WTC11 (cell line): ENCODE data around the gene ZNF75A. TPM values are rescaled to one million over a fixed set of nuclear protein-coding genes. Genes with fewer than 3 reads are reported as not detected.

Source experiments
- ATAC-seq: fragments of 200-7000 bp; cut with Tn5 transposase; 2 replicates; pipeline ENCODE4 v1.10.0; 2021; ENCODE audit warnings: mild to moderate bottlenecking, moderate library complexity
- CTCF ChIA-PET: fragments of 300-600 bp; sonication (Branson Sonifier 250); formaldehyde crosslinking; loops from one replicate; lab custom pipeline; 2021; ENCODE audit warnings: antibody characterized with exemption; lab: Charles Lee
- POLR2A ChIA-PET: fragments of 350-600 bp; sonication (Branson Sonifier 250); formaldehyde crosslinking; loops from one replicate; lab custom pipeline; 2021; ENCODE audit warnings: antibody characterized with exemption; lab: Charles Lee
- DNase-seq: peaks from one replicate; pipeline ENCODE4 v3.0.0; 2021; ENCODE audit warnings: low spot score
- H3K27ac Mint-ChIP-seq: 2 replicates; pipeline ENCODE4 v1.8.0; 2021; ENCODE audit warnings: mixed read lengths
- H3K27me3 Mint-ChIP-seq: 2 replicates; pipeline ENCODE4 v1.8.0; 2021; ENCODE audit warnings: low read depth, mild to moderate bottlenecking, moderate library complexity, mixed read lengths
- H3K36me3 Mint-ChIP-seq: 2 replicates; pipeline ENCODE4 v1.8.0; 2021; ENCODE audit warnings: mixed read lengths
- H3K4me1 Mint-ChIP-seq: 2 replicates; pipeline ENCODE4 v1.8.0; 2022; ENCODE audit warnings: mixed read lengths
- H3K4me3 Mint-ChIP-seq: 2 replicates; pipeline ENCODE4 v1.8.0; 2021; ENCODE audit warnings: mild to moderate bottlenecking, moderate library complexity, mixed read lengths
- H3K9me3 Mint-ChIP-seq: 2 replicates; pipeline ENCODE4 v1.8.0; 2021; ENCODE audit warnings: mixed read lengths
- ELF4 ChIP-seq: sonication (generic); formaldehyde crosslinking; IDR thresholded peaks from 2 replicates; pipeline ENCODE4 v1.8.1; 2022; ENCODE audit warnings: low read depth, mild to moderate bottlenecking, moderate library complexity, missing genetic modification reagents
- GABPB1 ChIP-seq: sonication (generic); formaldehyde crosslinking; IDR thresholded peaks from 2 replicates; pipeline ENCODE4 v1.8.1; 2023; ENCODE audit warnings: mild to moderate bottlenecking, missing genetic modification reagents
- GRHL2 ChIP-seq: fragments of 250-450 bp; sonication (Bioruptor Pico); IDR thresholded peaks from 2 replicates; pipeline ENCODE4 v1.8.0; 2022; ENCODE audit warnings: mild to moderate bottlenecking, moderate library complexity; ENCODE audit not compliant: insufficient replicate concordance, severe bottlenecking
- NR1H2 ChIP-seq: sonication (generic); formaldehyde crosslinking; IDR thresholded peaks from 2 replicates; pipeline ENCODE4 v1.9.0; 2021; ENCODE audit warnings: mild to moderate bottlenecking, moderate library complexity, missing genetic modification reagents
- TCF7 ChIP-seq: sonication (generic); formaldehyde crosslinking; IDR thresholded peaks from 2 replicates; pipeline ENCODE4 v1.8.0; 2022; ENCODE audit warnings: mild to moderate bottlenecking, low read depth, missing genetic modification reagents, moderate library complexity
- ZBTB21 ChIP-seq: sonication (generic); formaldehyde crosslinking; IDR thresholded peaks from 2 replicates; pipeline ENCODE4 v1.8.1; 2023; ENCODE audit warnings: mild to moderate bottlenecking, missing genetic modification reagents, borderline replicate concordance
- ZNF232 ChIP-seq: sonication (generic); formaldehyde crosslinking; IDR thresholded peaks from 2 replicates; pipeline ENCODE4 v1.8.0; 2022; ENCODE audit warnings: mild to moderate bottlenecking, missing genetic modification reagents
- total RNA-seq: library from RNA; stranded (reverse); gene quantifications from 3 replicates; pipeline ENCODE4 v1.2.3, GENCODE V29; 2021
- TF ChIP-seq, protein P1 (sequence below): fragments of 200-600 bp; IDR thresholded peaks from 2 replicates; pipeline ENCODE4 v1.8.0; 2022; ENCODE audit warnings: antibody characterized with exemption

Gene ZNF75A
- total RNA-seq, 1 experiment from 2014 or later = 31.5 TPM

DNA sequence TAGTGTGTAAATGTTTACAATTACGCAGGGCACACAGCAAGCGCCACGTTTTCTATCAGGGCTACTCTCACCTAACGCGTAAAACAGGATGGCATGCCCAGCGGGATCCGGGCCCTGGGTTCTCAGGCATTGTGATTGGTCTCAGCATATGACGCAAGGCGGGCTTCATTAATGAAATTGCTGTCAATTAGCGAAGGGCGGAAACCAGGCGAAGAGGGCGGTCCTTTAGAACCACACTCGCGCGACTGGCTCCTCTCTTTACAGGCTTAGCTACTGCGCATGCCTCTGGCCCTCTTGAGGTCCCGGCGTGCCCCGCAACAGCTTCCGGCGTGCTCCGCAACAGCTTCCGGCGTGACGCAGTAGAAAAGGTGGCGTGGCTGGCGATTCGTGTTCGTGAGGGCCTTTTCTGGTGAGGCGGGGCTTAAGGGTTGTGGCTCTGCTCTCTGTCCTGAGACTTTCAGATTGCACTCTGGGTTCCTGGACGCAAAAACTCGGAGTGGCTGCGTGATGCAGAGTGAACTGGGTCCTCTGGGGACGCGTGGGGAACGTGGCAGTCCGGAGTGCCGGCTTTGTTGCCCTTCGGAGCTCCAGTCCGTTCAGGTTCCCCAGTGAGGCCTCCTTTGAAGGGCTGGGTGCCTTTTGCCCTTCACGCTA is 59.6 kb downstream of the ZNF75A start:
- Mint-ChIP-seq H3K4me3 (no peak overlapping the region; the same call in 1 of the 2 replicates), H3K9me3 (peaks cover 33% of the 10 kb centered on the region), H3K4me1 (no peaks in the 10 kb centered on the region), H3K36me3 (no peaks in the 10 kb centered on the region; the same call in 1 of the 2 replicates), H3K27ac (no peak overlapping the region)
- POLR2A ChIA-PET = no interaction called here
- TF ChIP-seq, protein P1, sequence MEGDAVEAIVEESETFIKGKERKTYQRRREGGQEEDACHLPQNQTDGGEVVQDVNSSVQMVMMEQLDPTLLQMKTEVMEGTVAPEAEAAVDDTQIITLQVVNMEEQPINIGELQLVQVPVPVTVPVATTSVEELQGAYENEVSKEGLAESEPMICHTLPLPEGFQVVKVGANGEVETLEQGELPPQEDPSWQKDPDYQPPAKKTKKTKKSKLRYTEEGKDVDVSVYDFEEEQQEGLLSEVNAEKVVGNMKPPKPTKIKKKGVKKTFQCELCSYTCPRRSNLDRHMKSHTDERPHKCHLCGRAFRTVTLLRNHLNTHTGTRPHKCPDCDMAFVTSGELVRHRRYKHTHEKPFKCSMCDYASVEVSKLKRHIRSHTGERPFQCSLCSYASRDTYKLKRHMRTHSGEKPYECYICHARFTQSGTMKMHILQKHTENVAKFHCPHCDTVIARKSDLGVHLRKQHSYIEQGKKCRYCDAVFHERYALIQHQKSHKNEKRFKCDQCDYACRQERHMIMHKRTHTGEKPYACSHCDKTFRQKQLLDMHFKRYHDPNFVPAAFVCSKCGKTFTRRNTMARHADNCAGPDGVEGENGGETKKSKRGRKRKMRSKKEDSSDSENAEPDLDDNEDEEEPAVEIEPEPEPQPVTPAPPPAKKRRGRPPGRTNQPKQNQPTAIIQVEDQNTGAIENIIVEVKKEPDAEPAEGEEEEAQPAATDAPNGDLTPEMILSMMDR = no peak
- TF ChIP-seq GABPB1 (peak; percentile 82), NR1H2 (CRISPR knock-in tag) (no peak), ZBTB21 (CRISPR knock-in tag) (no peak), ZNF232 (no peak), GRHL2 (CRISPR knock-in tag) (no peak), ELF4 (CRISPR knock-in tag) (no peak), TCF7 (no peak)
- TF ChIP-seq, all 79 proteins: peak for 1
- DNase-seq (peak; percentile 29), ATAC-seq (peak; percentile 58)
- CTCF ChIA-PET = no interaction called here
- H3K27me3 Mint-ChIP-seq = peaks cover 26% of the 10 kb centered on the region

Other genes with a start within 250 kb of the ZNF75A start
- 3.5 to 4.7 TPM (median 3.6 TPM) in 3 replicates for gene IL32, start 239.9 kb upstream of the ZNF75A start, total RNA-seq
- gene ZSCAN10, start 206.2 kb upstream of the ZNF75A start, total RNA-seq = 263 to 286 TPM (median 271 TPM) in 3 replicates
- 17.7 to 22.7 TPM (median 21.3 TPM) in 3 replicates for gene ZNF205, start 192.9 kb upstream of the ZNF75A start, total RNA-seq
- 8.9 to 11.6 TPM (median 10.3 TPM) in 3 replicates for gene ZNF213, start 170.5 kb upstream of the ZNF75A start, total RNA-seq
- 0.27 to 0.46 TPM (median 0.44 TPM) in 3 replicates for gene OR1F1, start 117.3 kb upstream of the ZNF75A start, total RNA-seq
- 6.8 to 9.7 TPM (median 7.2 TPM) in 3 replicates for gene ZNF200, start 70.3 kb upstream of the ZNF75A start, total RNA-seq
- gene MEFV, start 48.9 kb upstream of the ZNF75A start, total RNA-seq = 0.09 to 0.21 TPM (median 0.14 TPM) in 3 replicates
- 24.9 to 29.5 TPM (median 27.8 TPM) in 3 replicates for gene ZNF263, start 22.0 kb upstream of the ZNF75A start, total RNA-seq
- gene TIGD7, start 67 bp upstream of the ZNF75A start, total RNA-seq = 5.3 to 7.4 TPM (median 7.0 TPM) in 3 replicates
- gene OR2C1, start 50.4 kb downstream of the ZNF75A start, total RNA-seq = not detected in 3 replicates
- gene ZSCAN32, start 95.5 kb downstream of the ZNF75A start, total RNA-seq = 16.0 to 17.9 TPM (median 16.7 TPM) in 3 replicates
- 11.3 to 13.8 TPM (median 11.7 TPM) in 3 replicates for gene ZNF174, start 95.7 kb downstream of the ZNF75A start, total RNA-seq
- 1.3 to 2.2 TPM (median 1.4 TPM) in 3 replicates for gene ZNF597, start 138.0 kb downstream of the ZNF75A start, total RNA-seq
- 44.8 to 50.3 TPM (median 46.4 TPM) in 3 replicates for gene NAA60, start 138.2 kb downstream of the ZNF75A start, total RNA-seq
- not detected in 3 replicates for gene C16orf90, start 190.0 kb downstream of the ZNF75A start, total RNA-seq
- gene CLUAP1, start 195.5 kb downstream of the ZNF75A start, total RNA-seq = 11.1 to 13.7 TPM (median 12.6 TPM) in 3 replicates